NB4 (cell line): Measurements from ENCODE around the gene UPF1.

Experiments used
- DNase-seq: peaks from one replicate; pipeline ENCODE4 v3.0.0; 2010; ENCODE audit warnings: low read depth
- H3K4me3 ChIP-seq: one replicate; pipeline ENCODE4 v1.5.1; 2011; ENCODE audit warnings: mild to moderate bottlenecking, low read depth, low read length, moderate library complexity
- CTCF ChIP-seq: IDR thresholded peaks from one replicate; pipeline ENCODE4 v1.5.1; 2012; ENCODE audit warnings: low read depth, low read length
- MAX ChIP-seq: IDR thresholded peaks from 2 replicates; pipeline ENCODE4 v1.6.1; 2011; ENCODE audit warnings: low read depth, low read length
- MYC ChIP-seq: IDR thresholded peaks from 2 replicates; pipeline ENCODE4 v1.6.1; 2011; ENCODE audit warnings: low read depth, low read length
- POLR2A ChIP-seq: IDR thresholded peaks from 2 replicates; pipeline ENCODE4 v1.6.1; 2011; ENCODE audit warnings: mild to moderate bottlenecking; ENCODE audit not compliant: insufficient read length; ENCODE audit errors: extremely low read depth

The UPF1 gene

GRCh38 chr19:18792661-18793060 lies 39.1 kb upstream of the UPF1 start:
- TF ChIP-seq CTCF (no peak), MYC (no peak), POLR2A (no peak), MAX (no peak)
- no peak for DNase-seq
- H3K4me3 ChIP-seq, result no peak overlapping the region

- TF ChIP-seq MAX (no peak), CTCF (no peak), POLR2A (no peak), MYC (no peak)
- H3K4me3 ChIP-seq, result no peak overlapping the region
- DNase-seq, result no peak
Observed at GRCh38 chr19:18793144-18794028, 38.4 kb upstream of the UPF1 start.

GRCh38 chr19:18794029-18794313 lies 37.8 kb upstream of the UPF1 start:
- no peak overlapping the region for H3K4me3 ChIP-seq
- TF ChIP-seq CTCF (no peak), POLR2A (no peak), MAX (no peak), MYC (no peak)
- DNase-seq, result no peak

- no peak for TF ChIP-seq MYC
- TF ChIP-seq MAX, result no peak
- no peak for TF ChIP-seq CTCF
- TF ChIP-seq POLR2A, result no peak
- no peak overlapping the region for H3K4me3 ChIP-seq
- no peak for DNase-seq
Observed at GRCh38 chr19:18794692-18795091, 37.1 kb upstream of the UPF1 start.

- DNase-seq, result no peak
- TF ChIP-seq MAX (no peak), CTCF (no peak), POLR2A (no peak), MYC (no peak)
Observed at GRCh38 chr19:18795540-18795939, 36.2 kb upstream of the UPF1 start.

More at GRCh38 chr19:18795540-18795939, 36.2 kb upstream of the UPF1 start:
- H3K4me3 ChIP-seq, result no peak overlapping the region
